Germinal center (tissue), 1 donor: Measurements from ENCODE around the gene CYSLTR2.

Experiments used
- DNase-seq: peaks from one replicate; pipeline ENCODE4 v3.0.0; 2012; ENCODE audit warnings: mixed read lengths, low spot score

The CYSLTR2 gene, protein sequence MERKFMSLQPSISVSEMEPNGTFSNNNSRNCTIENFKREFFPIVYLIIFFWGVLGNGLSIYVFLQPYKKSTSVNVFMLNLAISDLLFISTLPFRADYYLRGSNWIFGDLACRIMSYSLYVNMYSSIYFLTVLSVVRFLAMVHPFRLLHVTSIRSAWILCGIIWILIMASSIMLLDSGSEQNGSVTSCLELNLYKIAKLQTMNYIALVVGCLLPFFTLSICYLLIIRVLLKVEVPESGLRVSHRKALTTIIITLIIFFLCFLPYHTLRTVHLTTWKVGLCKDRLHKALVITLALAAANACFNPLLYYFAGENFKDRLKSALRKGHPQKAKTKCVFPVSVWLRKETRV

DNA sequence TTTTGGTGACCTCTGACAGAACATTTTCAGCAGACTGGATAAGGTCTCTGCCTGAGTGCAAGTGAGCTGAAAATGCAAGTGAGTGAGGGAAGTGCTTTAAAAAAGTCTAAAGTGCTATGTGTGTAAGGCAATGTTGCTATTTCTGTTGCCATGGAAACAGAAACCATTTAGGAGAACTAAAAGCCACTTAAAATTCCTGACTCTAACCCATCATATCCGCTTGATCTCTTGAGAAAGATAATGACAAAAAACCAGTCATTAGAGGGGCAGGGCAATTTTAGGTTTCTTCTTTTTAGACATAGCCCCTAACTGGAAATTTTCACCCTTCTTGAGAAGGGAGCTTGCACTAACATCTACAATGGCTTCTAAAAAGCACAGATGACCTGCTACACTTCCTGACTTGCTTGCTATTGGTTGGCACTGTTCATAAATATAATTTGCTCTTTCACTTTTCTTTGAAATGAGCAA is at the start of gene CYSLTR2:
TSS of gene CYSLTR2 (plus strand) at position 458 of the 468 bp plus-strand sequence. CDS start 52,889 bp downstream, outside the sequence.
- no peak for DNase-seq

DNA sequence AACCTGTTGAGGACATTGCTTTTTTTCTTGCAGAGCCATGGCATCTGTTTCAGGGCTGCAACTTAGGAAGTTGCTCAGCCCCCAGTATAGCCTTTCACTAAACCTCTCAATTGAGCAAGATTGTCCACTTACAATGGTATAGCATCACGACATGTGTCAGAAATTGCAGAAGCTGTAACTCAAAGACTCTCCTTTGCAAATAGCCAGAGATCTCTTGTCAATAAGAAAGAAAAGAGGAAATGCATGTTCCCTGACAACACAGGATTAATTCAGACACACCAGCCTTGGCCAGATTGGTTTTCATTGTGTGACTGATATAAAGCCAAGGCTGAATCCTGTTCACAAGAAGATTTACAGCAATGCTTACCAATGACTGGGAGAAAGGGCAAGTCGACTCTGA is 38.7 kb upstream of the CYSLTR2 start:
- DNase-seq, result no peak

DNA sequence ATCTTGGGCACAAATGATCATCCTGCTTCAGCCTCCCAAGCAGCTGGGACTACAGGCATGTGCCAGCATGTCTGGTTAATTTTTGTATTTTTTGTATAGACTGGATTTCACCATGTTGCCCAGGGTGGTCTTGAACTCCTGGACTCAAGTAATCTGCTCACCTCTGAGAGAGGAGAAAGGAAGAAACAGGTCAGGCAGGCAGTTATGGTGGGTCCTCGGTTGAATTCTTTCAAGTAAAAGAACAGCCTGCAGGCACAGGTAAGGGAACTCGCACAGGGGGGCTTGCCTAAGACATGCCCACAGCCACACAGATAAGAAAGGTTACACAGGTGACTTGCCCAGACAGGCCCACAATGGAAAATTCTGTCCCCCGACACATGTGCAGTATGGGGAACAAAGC is 34.8 kb upstream of the CYSLTR2 start:
- DNase-seq, result no peak

DNA sequence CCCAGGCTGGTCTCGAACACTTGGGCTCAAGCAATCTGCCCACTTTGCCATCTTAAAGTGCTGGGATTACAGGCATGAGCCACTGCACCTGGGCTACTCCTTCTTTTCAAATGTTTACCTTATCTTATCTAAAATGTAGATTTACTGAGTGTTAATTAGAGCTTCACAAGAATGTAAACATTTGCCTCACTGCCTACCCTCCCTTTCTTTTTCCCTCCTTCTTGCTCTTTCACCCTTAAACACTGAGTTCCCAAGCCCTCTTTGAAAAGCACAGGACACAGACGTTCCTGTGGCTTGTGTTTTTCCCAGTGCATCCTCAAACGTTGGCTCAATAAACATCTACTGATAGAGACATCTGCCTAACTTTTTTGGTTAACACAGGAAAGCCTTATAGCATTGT is 32.7 kb upstream of the CYSLTR2 start:
- no peak for DNase-seq

DNA sequence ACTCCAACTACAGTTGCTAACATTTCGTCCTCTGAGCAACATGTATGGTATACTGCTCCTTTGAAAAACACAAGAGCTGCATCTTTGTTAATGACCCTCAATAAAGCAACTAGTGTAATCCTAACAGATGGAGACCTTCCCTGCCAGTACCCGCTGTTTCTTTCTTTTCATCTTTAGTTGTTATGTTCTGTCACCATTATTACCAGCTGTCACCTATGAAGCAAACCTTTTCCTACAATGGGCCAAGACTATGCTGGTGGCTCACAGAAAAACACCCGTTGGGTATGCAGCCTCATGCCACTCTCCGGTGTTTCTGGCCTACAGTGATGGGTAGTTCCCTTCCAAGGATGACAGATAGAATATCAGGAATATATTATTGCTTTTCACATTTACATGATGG is 29.7 kb upstream of the CYSLTR2 start:
- no peak for DNase-seq

DNA sequence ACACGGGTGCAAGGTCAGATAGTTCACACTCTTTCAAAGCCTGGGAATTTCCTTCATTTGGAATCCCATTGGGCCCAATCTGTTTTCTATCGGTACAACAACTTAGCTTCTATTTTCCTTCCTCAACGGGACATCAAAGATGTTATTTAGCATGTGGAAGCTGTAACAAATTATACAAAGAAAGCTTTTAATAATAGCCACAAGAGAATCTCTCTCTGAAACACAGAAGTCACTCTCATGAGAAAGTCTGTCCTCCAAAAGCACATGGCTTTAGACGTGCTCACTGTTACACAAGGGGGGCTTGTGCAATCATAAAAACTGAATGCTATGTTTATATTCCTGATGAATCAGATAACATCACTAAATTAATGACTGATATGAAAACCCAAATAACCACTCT is 28.9 kb upstream of the CYSLTR2 start:
- no peak for DNase-seq

DNA sequence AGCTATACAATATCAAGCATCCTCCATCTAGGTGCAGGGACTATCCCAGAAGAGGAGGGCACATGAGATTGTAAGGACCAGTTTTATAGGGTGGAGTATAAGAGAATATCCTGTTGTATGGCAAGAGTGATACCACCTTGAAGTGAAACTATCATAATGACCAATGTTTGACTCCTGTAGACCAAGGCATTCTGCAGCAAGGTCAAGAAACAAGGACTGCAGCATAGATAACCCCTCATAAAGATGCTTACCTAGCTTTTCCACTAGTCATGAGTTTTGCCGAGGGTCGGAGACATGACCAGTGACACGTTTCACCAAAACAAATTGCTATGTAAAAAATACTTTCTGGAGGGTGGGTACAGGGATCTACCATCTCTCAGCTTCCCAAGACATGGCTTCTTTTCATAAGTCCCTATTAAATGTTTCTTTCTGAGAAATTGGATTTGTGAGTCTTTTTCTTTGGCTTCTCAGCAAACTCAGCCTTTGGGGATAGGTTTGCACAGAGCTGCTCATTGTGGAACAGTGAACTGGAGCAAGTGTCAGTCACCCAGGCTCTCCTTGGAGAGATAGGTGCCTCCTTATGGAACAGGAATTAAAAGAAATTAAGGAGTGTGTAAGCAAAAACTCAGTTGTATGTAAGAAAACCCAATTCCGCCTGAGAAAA is 28.2 kb upstream of the CYSLTR2 start:
- DNase-seq, result no peak

DNA sequence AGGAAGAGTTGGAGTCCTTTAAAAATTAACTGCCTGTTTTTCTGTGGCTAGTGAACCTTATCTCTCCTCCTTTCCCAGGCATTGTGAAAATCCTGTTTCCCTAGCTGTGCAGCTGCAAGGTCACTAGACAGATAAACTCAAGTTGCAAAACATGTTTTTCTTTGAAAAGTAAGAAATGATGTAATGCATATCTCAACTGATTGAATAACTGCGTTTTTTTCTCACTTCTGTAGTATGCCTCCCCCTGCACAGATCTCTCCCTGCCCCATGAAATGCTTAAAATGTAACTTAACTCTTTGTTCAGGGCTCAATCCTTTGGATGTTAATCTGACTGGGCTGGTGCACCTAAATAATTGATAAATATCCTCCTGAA is 27.7 kb upstream of the CYSLTR2 start:
- DNase-seq, result no peak

DNA sequence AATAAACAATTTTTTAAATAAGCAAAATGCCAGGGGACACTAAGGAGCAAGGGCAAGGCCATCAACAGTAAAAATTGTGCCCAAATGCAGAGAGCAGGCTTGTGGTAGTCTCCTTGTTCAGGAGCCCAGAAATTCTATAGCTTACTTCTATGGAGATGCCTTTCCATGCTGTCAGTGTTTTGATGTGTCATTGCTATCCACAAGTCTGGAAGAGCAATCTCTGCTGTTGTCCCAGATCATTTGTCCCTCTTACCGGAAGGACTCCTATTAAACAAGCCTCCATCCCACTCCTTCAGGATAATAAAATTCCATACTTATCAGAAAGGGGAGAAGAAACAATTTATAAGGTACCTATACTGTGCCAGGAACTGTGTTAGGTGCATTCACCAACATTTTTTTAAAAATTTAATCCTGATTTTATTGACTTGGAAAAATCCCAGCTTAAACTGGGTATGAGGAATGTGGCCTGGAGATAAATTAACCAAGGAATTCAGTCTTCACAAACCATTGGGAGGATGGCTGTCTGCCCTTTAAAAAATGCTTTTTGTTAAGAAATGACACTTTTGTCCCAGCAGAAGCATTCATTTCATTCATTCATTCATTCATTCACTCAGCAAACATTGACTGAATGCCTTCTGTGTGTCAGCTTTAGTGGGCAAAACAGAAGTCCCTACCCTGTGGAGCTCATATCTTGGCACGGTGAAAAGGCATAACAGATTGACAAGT is 26.8 kb upstream of the CYSLTR2 start:
- no peak for DNase-seq

DNA sequence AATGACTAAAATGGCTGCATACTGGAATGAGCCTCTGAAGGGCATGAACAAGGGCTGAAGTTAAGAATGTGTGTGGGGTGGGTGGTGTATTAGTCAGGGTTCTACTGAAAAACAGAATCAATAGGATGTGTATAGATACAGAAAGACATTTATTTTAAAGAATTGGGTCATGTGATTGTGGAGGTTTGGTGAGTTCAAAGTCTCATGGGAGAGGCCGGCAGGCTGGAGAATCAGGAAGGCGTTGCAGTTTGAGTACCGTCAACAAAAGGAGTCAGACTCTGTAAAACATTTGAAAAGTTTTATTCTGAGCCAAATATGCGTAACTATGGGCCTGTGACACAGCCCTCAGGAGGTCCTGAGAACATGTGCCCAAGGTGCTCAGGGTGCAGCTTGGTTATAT is 24.5 kb upstream of the CYSLTR2 start:
- no peak for DNase-seq

DNA sequence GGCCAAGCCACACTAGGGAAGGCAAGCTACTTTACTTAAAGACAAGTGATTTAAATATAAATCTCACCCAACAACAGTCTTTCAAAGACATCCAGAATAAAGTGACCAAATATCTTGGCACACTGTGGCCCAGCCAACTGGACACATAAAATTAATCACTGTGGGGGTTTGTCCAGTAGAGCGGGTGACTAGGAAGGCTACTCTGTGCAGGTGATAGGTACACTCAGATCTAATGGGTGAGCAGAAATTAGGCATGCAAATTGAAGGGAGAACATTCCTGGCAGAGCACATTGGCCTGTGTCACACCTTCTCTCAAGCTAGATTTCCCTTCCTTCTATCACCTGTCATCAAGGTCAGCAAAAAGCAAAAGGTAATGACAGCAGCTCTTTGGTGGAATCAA is 23.4 kb upstream of the CYSLTR2 start:
- no peak for DNase-seq

DNA sequence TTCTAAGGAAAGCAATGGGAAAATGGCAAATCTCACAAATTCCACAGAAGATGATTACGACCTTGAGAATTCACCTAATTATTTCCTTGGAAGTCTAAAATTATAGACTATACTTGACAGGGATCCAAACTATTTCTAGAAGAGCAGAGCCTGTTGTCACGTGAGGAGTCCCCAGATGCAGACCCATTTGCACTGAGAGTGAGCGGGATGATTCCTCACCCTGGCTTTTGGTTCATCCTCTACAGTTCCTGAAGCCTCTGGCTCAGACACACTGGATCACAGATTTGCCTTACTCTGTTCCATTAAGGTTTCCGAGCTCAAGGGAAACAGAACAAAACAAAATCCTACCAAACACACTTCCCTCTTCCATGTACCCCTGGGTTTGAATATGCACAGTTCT is 23.0 kb upstream of the CYSLTR2 start:
- no peak for DNase-seq

DNA sequence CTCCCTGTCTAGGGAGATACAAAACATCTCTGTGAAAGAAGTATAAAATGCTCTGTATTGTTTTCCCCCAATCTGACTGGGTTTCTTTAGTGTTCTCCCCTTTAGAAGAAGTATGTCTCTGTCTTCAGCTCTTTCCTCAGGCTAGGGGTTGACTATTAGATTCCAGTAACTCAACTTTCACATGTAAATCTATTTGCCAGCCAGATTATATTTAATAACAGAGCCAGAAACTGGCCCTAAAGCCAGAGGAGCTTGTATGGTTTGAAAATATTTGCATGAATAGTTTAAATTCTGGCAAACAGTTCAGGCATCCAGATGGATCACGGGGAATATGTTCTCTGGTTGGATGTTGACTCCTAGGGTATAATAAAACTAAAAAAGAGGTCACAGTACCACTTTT is 22.3 kb upstream of the CYSLTR2 start:
- no peak for DNase-seq

DNA sequence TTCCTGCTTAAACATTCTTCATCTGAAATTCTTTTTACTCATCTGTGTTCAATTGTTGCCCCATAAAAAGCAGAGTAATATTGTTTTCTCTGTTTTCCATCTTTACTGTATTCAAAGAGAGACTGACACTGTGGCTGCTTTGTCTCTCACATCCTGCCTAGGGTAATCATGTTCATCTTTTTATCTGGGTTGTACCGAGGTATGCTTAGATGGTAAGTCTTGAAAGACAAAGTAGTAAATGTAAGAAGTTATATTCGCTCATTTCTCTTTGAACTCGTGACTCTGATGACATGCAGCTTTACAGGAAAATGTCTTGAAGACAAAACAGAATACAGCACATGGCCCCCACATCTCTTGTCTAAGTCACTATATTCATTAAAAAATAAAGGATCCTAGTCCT is 20.0 kb upstream of the CYSLTR2 start:
- no peak for DNase-seq

DNA sequence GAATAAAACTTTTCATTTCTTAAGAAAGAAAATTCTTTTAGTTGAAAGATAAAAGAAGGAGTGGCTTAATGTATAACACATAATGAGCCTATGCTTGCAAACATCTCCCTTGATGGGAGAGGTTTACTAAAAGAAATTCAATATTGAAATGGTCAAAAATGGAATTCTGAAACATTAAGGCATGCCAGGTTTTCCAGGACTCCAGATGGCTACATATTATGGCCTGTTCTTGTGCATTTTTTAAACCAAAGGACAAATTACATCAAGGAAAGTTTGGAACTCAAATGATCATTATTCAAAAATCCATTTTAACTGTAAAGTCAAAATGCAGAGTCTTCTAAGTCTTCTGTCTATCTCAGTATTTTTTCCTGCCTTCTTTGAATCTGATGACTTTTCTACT is 19.1 kb upstream of the CYSLTR2 start:
- no peak for DNase-seq

DNA sequence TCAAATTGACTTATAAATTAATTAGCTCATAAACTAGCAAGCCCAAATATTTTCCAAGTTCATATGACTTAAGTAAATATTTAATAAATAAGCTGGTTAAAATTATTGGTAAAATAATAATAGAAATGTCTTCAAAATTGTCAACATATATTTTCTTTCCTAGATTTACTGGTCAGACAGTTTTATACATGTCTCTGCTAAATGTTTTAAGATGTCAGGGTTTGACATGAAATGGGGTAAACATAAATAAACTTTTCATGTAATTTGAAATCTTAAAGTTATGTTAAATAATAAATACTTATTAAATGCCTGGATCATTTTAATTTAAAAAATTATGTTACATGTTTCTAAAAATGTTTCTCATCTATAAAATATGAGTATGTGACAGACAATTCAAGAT is 18.3 kb upstream of the CYSLTR2 start:
- DNase-seq, result no peak

DNA sequence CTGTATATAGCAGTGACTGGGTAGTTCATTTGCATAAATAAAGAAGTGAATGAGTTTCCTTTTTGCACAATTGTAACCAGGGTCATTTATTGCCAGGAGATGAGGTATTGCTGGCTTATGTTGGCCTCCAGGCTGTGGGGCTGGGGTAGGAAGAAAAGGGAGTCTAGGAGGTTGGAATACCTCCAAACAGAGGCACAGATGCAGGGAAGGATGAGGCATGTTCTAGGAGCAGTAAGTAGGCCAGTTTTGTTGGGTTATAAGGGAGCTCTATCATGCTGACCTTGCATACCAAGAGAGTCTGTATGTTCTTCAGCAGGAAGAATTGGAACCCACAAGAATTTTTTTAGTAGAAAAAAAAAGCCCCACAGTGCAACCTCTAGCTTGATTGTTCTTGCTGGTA is 17.2 kb upstream of the CYSLTR2 start:
- no peak for DNase-seq

DNA sequence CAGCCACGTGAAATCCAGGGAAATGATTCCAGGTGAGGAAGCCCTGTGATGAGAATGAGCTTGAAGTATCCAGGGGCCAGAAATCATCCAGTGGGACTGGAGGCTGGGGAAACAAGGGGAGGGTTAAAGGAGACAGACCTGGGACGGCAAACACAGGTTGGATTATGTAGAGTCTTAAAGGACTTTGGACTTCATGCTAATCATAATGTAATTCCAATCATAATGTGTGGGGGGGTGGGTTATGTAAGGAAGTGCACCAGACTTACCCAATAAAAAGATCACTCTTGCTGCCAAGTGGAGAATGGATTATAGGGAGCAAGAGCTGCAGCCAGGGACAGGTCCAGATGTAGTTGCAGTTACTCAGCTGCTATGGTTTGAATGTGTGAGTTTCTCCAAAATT is 16.1 kb upstream of the CYSLTR2 start:
- no peak for DNase-seq

DNA sequence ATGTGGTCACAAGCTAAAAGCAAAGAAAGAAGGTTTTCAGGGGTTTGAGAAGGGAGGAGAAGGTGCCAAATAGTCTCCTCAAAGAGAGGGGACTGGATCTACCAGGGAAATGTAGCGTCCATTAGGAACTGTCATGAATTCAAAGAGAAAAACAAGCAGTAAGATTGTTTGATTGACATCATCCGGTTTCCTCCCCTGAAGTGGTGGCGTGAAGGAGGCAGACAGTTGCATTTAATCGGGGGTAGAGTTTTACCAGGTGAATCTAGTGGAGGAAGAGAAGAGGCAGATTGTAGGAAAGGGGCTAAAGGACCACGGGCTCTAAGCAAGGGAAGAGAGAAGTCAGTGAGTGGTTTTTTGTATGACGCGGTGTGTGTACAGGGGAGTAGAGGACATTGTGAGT is 13.0 kb upstream of the CYSLTR2 start:
- no peak for DNase-seq

DNA sequence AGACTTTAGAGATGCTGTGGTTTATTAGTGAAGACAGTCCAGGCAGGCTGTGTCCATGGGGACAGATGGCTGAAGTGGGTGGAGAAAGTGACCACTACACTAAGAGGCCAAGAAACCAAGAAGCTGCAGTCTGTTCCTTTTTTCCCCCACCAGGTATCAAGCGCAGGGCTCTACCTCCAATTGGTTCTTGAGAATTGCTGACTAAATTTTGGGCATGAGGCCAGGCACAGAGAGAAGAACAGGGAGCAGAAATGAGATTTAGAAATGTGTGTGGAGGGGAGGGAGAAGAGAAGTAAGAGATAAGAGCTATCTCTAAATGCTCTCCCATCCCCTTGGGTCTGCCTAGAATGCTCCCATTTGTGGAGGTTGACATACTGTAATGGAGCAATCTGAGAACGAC is 12.3 kb upstream of the CYSLTR2 start:
- DNase-seq, result no peak

DNA sequence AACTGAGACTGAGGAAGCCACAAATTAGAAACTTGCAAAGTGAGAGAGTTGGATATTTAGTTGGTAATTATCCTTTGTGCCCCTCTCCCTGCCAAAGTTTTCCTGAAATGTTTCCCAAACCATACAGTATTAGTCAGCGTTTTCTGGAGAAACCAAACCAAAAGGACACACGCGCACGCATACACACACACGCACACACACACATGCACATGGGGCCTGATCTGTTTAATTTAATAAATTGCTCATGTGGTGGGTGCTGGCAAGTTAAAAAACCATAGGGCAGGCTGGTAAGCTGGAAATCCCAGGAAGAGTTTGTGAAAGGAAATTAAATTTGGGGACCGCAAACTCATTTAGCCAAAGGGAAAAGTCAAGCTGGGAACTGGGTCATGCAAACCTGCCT is 11.7 kb upstream of the CYSLTR2 start:
- DNase-seq, result no peak

DNA sequence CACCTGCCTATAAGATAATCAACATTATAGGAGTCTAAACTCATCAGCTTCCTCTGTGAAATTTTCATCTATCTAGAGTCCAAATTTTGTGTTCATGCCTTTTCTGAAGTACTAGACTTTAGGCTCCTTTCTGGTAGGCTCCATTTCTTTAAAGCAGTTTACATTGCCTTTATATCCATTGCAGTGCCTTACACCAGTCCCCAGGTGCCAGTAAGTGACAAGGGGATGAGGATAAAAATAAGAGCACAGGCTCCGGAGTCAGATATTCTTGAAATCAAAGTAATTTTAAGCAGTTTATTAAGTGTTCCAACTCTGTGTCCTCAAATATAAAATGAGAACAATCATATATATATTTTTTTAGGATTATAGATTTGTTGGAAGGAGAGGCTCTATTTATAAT is 10.6 kb upstream of the CYSLTR2 start:
- DNase-seq, result no peak

DNA sequence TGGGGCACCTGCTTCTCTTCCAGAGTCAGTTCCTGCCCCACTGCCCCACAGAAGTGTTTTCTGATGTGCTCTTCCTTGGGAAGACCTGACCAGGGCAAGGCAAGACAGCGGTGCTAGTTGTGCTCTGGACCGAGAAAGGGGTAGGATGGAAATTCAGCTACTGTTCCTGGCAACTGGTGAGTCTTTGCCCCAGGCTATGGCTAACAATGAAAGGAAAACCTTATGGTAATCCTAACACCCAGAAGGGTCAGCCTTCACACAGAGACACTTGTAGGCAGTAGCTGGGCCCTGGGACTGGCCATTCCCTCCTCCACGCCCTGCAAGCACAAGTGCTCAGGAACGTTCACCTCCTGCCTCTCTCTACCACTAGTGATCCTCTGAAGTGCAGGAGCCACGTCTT is 9.6 kb upstream of the CYSLTR2 start:
- no peak for DNase-seq
